NCI-H510A (cell line): Measurements from ENCODE around the gene ITGB1.
A peak's percentile ranks its signal among the peaks of the same experiment; 100 is the strongest.
"Not testable (repeated sequence)": the region's sequence is repeated elsewhere in the genome, so short reads cannot be mapped to it uniquely, and the experiment has no call there.

Experiments
- DNase-seq: peaks from one replicate; lab custom pipeline; 2025; lab: John Stamatoyannopoulos, UW

ITGB1 gene

DNA sequence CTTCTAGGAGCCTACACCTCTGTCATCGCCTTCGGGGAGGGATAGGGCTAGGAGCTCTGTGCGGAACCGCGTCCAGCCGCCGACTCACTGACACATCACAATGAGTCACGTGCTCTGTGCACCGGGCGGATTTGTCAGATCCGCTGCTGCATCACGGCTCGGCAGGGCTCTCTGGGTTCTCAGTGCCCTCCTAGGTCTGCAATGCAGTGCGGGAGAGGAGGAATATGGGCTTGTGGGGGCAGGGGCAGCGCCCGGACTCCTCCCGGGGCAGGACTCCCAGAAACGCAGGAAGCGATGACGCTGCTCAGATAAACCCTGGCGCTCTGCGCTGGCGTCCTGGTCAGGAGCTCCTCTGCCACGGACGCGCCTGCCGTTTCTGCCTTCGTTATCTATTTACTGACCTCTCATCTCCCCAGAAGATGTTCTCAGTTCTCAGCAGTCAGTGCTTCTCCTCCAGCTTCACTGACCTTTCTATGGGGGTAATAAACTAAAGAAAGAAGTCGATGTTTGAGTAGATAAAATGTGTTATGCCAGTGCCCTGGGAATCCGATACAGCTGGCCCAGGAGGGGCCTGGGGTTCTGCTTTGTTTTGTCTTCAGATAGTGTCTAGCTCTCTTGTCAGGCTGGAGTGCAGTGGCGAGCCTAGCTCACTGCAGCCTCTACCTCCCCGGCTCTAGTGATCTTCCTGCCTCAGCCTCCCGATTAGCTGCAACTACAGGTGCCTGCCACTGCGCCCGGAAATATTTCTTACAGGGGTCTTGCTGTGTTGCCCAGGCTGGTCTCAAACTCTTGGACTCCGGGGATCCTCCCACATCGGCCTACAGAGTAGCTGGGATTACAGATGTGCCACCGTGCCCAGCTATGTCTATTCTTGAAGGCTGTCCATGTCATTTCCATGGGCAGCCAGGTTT is 22.8 kb upstream of the ITGB1 start:
- DNase-seq, result peak; percentile 85

GRCh38 chr10:32980242-32980557 is 22.2 kb upstream of the ITGB1 start:
- no peak for DNase-seq

DNA sequence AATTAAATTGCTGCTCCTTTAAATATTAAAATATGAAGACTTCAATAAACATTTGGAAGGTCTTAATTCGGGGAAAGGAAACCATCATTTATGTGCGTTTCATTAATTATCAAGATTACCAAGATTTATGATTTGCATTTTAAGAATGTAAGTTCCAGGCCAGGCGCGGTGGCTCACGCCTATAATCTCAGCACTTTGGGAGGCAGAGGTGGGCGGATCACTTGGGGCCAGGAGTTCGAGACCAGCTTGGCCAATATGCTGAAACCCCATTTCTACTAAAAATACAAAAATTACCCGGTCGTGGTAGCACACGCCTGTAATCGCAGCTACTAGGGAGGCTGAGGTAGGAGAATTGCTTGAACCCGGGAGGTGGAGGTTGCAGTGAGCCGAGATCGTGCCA is 21.7 kb upstream of the ITGB1 start:
- not testable (repeated sequence) for DNase-seq

DNA sequence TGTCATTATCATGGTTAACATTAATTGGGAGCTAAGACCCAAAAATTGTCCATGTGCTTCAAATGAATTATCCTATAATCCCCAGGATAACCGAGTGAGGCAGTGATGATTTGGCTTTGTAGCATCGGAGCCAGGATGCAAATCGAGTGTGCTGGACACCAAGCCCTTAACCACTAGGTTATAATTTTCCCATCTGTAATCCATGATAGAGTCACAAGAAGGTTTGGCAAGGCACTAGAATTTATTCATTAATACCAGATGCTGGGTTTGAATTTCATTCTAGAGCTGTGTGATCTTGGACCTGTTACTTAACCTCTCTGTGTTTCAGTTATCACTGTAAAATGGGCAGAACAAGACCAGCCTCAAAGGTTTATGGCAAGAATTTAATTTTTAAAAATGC is 21.0 kb upstream of the ITGB1 start:
- no peak for DNase-seq

DNA sequence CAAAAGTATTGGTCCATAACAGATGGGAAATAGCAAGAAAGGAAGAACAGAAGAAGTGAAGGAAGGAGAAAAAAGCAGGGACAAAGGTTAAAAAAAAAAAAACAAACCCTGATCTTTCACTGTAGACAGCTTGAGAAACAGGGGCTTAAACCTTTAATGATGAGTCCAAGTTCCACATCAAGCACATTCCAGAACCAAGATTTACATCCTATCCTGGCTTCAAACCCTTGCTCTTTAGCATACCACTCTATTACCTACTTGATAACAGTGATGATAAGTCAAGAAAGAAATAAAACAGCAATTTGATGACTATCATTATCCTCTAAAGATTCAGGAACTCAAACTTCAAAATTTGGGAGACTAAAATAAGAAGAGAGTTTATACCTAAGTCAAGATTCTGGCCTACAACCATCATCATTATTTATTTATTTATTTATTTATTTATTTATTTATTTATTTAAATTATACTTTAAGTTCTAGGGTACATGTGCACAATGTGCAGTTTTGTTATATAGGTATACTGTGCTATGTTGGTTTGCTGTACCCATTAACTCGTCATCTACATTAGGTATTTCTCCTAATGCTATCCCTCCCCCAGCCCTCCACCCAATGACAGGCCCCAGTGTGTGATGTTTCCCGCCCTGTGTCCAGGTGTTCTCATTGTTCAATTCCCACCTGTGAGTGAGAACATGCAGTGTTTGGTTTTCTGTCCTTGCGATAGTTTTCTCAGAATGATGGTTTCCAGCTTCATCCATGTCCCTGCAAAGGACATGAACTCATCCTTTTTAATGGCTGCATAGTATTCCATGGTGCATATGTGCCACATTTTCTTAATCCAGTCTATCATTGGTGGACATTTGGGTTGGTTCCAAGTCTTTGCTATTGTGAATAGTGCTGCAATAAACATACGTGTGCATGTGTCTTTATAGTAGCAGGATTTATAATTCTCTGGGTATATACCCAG is 20.1 kb upstream of the ITGB1 start:
- not testable (repeated sequence) for DNase-seq

GRCh38 chr10:32976338-32976737 is 18.3 kb upstream of the ITGB1 start:
- no peak for DNase-seq

- no peak for DNase-seq
Observed at GRCh38 chr10:32972929-32973328, 14.9 kb upstream of the ITGB1 start.

GRCh38 chr10:32972460-32972859 is 14.4 kb upstream of the ITGB1 start:
- no peak for DNase-seq

DNA sequence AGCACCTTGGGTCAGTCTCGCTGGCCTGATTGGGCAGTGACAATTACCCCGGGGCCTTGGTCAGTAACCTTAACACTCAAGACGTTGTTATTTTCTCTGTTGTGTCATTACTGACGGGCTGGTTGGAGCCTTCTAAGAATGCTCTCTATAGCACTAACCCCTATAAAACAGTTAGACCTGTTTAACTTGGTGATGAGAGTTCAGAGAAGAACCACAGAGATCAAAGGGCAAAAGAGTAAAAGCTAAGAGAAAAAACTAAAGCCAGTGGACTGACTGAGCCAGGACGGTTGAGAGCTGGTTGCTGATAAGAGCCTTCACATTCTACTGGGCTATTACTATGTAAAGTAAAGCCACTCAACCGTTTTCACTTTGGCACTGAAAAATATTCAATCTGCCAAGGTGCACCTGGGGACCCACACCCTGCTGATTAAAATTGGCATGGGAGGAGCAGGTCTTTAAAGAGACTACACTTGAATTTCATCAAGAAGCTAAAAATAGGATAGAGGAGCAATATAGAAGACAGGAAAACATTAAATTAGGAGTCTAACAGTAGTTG is 13.6 kb upstream of the ITGB1 start:
- no peak for DNase-seq

- no peak for DNase-seq
Observed at GRCh38 chr10:32970910-32971309, 12.9 kb upstream of the ITGB1 start.

DNA sequence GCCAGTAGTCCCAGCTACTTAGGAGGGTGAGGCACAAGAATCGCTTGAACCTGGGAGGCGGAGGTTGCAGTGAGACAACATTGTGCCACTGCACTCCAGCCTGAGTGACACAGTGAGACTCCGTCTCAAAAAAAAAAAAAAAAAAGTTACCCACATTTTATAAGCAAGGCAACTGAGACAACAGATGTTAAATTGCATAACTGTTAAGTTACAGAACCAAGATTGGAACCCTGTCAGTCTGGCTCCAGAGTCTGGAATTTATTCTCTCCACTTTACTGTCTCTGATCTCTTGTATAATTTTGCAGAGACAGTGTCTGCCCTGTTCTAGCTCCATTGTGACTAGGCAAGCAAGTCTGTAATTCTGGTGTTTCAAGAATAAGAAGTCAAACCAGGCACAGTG is 6.2 kb upstream of the ITGB1 start:
- no peak for DNase-seq

GRCh38 chr10:32963096-32963495 is 5.1 kb upstream of the ITGB1 start:
- no peak for DNase-seq

DNA sequence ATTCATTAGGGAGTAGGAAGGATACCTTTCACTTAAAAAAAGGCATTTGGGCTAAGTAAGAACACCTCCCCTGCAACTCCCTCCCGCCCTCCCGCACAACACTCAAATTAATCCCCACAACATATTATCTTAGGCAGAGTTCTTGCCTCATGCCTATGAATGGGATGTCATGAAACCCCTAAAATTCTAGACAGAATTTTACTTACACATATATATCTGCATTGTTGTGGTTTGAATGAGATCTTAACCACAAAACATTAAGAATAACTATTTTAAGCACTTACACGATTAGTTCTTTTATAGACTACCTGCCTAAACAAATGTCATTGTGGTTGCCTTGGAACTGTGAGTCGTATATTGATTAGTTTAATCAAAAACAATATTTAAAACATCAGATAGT is 4.5 kb upstream of the ITGB1 start:
- no peak for DNase-seq

- no peak for DNase-seq
Observed at GRCh38 chr10:32961895-32962369, 3.9 kb upstream of the ITGB1 start.

DNA sequence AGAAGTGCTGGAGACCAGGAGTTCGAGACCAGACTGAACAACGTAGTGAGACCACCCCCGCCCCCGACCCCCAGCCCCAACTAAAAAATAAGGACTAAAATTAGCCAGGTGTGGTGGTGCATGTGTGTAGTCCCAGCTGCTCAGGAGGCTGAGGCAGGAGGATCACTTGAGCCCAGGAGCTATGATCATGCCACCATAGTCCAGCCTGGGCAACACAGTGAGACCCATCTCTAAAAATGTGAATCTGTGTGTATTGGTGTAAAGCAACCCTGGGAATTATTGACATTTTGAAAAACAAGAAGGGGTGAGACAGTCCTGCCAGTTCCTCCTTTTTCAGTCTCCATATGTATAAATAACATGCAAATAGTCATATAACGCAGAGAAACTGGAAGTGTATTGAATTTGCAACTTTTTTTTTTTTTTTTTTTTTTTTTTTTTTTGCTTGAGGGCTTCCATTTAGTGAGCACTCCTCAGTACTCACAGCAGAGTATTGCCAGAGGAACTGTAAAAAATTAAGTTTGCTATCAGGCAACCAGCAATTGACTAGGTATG is 3.4 kb upstream of the ITGB1 start:
- DNase-seq, result no peak

DNA sequence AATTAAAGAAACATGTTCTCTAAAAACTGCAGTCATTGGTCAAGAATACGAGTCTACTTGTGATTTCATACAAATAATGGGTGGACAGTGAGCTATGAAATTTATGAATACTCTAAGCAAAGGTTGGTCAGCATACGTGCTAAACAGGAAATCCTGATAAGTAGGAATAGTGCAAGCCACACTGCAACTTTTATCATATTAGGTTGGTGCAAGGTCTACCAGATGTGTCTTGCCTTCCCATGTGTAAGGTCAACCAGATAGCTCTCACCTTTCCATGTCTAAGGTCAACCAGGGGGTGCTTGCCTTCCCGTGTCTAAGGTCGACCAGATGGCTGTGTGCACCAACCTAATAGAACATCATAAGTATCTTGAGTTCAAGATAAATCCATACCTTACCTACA is 2.0 kb upstream of the ITGB1 start:
- no peak for DNase-seq

GRCh38 chr10:32959006-32959920 is 1.2 kb upstream of the ITGB1 start:
- DNase-seq, result no peak

DNA sequence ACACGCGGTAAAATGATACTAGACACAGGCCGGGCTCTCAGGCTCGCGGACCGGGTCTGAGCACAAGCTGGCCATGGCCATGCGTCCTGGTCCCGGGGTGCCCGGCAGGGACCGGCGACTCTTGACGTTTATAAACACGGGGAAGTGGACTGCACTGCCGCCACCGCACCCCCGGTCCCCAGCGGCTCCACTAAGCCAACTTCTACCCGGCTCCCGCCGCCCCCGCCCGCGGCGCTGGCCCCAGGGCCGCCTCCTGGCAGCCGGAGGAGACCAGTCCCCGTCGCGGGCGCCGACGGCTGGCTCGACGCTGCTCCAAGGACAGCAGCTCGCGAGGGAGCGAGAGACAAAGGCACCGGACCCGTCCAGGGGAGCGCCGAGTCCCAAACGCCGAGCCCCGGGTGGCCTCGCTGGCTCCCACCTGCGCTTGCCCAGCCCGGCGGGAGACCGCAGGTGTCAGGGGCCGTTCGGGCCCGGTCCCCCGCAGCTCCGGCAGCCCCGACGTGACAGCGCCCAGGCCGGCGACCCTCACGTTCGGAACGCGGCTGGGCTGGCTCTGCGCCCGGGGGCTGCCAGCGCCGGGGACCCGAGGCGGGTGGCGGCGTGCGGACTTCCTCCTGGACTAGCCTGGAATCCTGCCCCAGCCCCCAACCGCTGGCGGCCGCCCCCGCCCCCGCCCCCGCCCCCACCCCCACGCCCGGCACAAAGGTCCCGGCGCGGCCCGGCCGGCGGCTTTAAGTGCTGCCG is 517 bp downstream of the ITGB1 start:
- no peak for DNase-seq

GRCh38 chr10:32956365-32957197 is 1.4 kb downstream of the ITGB1 start:
- no peak for DNase-seq

DNA sequence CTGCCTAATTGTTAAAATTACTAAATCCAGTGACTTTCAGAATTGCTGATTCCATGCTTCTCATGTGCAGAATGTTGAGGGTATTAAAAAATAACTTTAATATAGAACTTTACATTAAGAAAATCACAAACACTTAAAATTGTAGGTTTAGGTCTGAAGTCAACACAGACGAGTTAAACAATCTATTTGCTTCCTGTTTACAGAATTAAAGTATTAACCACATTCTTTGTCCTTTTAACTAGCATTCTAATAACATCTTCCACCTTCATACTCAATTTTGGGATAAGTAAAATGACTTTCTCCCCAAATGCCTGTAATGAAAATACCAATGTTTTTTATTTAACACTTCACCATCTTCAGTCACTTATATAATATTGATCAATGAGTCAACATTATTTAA is 2.2 kb downstream of the ITGB1 start:
- DNase-seq, result no peak
